ENCODE measurements around the gene MYD88.

GRCh38 chr3:38139652-38140051, 1.2 kb downstream of the MYD88 start:
- TF ChIP-seq, protein P1, sequence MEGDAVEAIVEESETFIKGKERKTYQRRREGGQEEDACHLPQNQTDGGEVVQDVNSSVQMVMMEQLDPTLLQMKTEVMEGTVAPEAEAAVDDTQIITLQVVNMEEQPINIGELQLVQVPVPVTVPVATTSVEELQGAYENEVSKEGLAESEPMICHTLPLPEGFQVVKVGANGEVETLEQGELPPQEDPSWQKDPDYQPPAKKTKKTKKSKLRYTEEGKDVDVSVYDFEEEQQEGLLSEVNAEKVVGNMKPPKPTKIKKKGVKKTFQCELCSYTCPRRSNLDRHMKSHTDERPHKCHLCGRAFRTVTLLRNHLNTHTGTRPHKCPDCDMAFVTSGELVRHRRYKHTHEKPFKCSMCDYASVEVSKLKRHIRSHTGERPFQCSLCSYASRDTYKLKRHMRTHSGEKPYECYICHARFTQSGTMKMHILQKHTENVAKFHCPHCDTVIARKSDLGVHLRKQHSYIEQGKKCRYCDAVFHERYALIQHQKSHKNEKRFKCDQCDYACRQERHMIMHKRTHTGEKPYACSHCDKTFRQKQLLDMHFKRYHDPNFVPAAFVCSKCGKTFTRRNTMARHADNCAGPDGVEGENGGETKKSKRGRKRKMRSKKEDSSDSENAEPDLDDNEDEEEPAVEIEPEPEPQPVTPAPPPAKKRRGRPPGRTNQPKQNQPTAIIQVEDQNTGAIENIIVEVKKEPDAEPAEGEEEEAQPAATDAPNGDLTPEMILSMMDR (conservative IDR thresholded peaks at IDR 0.05; ENCODE audit: low read depth, low read length) = no peak
- TF ChIP-seq EZH2 (IDR thresholded peaks at IDR 0.05; ENCODE audit: low read length, unreplicated experiment) = no peak

Data from PC-3 (cell line).